ENCODE measurements around the gene LAIR2. TPM values are rescaled to one million over a fixed set of nuclear protein-coding genes. Genes with fewer than 3 reads are reported as not detected.
A peak's percentile ranks its signal among the peaks of the same experiment; 100 is the strongest.

The LAIR2 gene
- total and polyA plus RNA-seq, 10 of the 15 experiments (the other 5 are each of a cell fraction or from before 2014, with no cell fraction given) = not detected

- no peak for TF ChIP-seq NFYB (IDR thresholded peaks at IDR 0.05; ENCODE audit: insufficient read depth, low read depth, low read length)
- no peak for TF ChIP-seq NFXL1 (IDR thresholded peaks at IDR 0.05; ENCODE audit: borderline replicate concordance)
- no peak for TF ChIP-seq RAD51 (IDR thresholded peaks at IDR 0.05)
- no peak for TF ChIP-seq CREM (IDR thresholded peaks at IDR 0.05; ENCODE audit: low read depth)
- TF ChIP-seq ATF7 (IDR thresholded peaks at IDR 0.05; ENCODE audit: low read depth) = no peak
- no peak; the same call in 1 of the 2 replicates for TF ChIP-seq ZNF384 (IDR thresholded peaks at IDR 0.05; ENCODE audit: borderline replicate concordance, low read depth, low read length)
- no peak for TF ChIP-seq FOXM1 (IDR thresholded peaks at IDR 0.05; ENCODE audit: low read depth, low read length)
- TF ChIP-seq PAX8 (IDR thresholded peaks at IDR 0.05) = no peak
- 0 out of 2 replicates have a peak, but pooled peaks have one; percentile 90 for TF ChIP-seq SMARCA5 (IDR thresholded peaks at IDR 0.05)
- TF ChIP-seq RFX5 (IDR thresholded peaks at IDR 0.05; ENCODE audit: low read depth, low read length) = no peak
- TF ChIP-seq YBX1 (IDR thresholded peaks at IDR 0.05) = no peak
- no peak for TF ChIP-seq EGR1 (IDR thresholded peaks at IDR 0.05; ENCODE audit: borderline replicate concordance in 1 of 2, low read depth in 2 of 2, low read length in 2 of 2)
- no peak for TF ChIP-seq ZSCAN29 (IDR thresholded peaks at IDR 0.05)
- no peak for TF ChIP-seq STAT3 (IDR thresholded peaks at IDR 0.05; ENCODE audit: low read depth, low read length)
- TF ChIP-seq NR2F1 (conservative IDR thresholded peaks at IDR 0.05) = no peak
- TF ChIP-seq ELK1 (IDR thresholded peaks at IDR 0.05; ENCODE audit: low read depth, low read length) = peak; percentile 56; the same call in 1 of the 2 replicates
- no peak for TF ChIP-seq ZNF592 (IDR thresholded peaks at IDR 0.05)
- TF ChIP-seq PML (IDR thresholded peaks at IDR 0.05; ENCODE audit: low read length) = no peak
- peak; percentile 94 for TF ChIP-seq HDGF (IDR thresholded peaks at IDR 0.05)
- peak in 1 of 2 experiments; percentile 3; a peak in 1 of 4 replicates for TF ChIP-seq BHLHE40 (IDR thresholded peaks at IDR 0.05; ENCODE audit: borderline replicate concordance in 1 of 2, low read depth in 2 of 2, low read length in 1 of 2)
- no peak for TF ChIP-seq ZNF217 (IDR thresholded peaks at IDR 0.05)
- no peak for TF ChIP-seq PAX5 (IDR thresholded peaks at IDR 0.05; ENCODE audit: borderline replicate concordance, low read depth, low read length)
- no peak for TF ChIP-seq TCF3 (IDR thresholded peaks at IDR 0.05; ENCODE audit: borderline replicate concordance, insufficient read depth, low read depth, low read length)
- no peak for TF ChIP-seq CHD2 (IDR thresholded peaks at IDR 0.05; ENCODE audit: borderline replicate concordance, low read depth, low read length)
- TF ChIP-seq NR2C1 (IDR thresholded peaks at IDR 0.05) = no peak; the same call in 1 of the 2 replicates
These were observed 38.5 kb upstream of the LAIR2 start (continued) for GRCh38 chr19:54464044-54464629.
